Activated naive CD4-positive, alpha-beta T cell treated with anti-CD3 and anti-CD28 coated beads, Interleukin-2, amount 50 U/mL, for 24 hours (primary cell): Measurements from ENCODE around the gene P3H4.

Experiments used
- H3K27ac Mint-ChIP-seq: one replicate; pipeline ENCODE4 v1.8.0; 2021; ENCODE audit warnings: mild to moderate bottlenecking, mixed read lengths
- H3K27me3 Mint-ChIP-seq: one replicate; pipeline ENCODE4 v1.8.0; 2021; ENCODE audit warnings: mixed read lengths
- H3K36me3 Mint-ChIP-seq: one replicate; pipeline ENCODE4 v1.8.0; 2021; ENCODE audit warnings: mixed read lengths
- H3K4me1 Mint-ChIP-seq: one replicate; pipeline ENCODE4 v1.8.0; 2021; ENCODE audit warnings: mixed read lengths
- H3K4me3 Mint-ChIP-seq: one replicate; pipeline ENCODE4 v1.8.0; 2021; ENCODE audit warnings: mild to moderate bottlenecking, mixed read lengths
- H3K9me3 Mint-ChIP-seq: one replicate; pipeline ENCODE4 v1.8.0; 2021; ENCODE audit warnings: mixed read lengths

P3H4 gene

GRCh38 chr17:41806685-41807445 lies 4.9 kb downstream of the P3H4 start:
- no peaks in the 10 kb centered on the region for H3K27me3 Mint-ChIP-seq
- H3K36me3 Mint-ChIP-seq: no peaks in the 10 kb centered on the region
- no peak overlapping the region for H3K27ac Mint-ChIP-seq
- no peak overlapping the region for H3K4me3 Mint-ChIP-seq
- no peaks in the 10 kb centered on the region for H3K9me3 Mint-ChIP-seq
- H3K4me1 Mint-ChIP-seq: peaks cover 14% of the 10 kb centered on the region

DNA sequence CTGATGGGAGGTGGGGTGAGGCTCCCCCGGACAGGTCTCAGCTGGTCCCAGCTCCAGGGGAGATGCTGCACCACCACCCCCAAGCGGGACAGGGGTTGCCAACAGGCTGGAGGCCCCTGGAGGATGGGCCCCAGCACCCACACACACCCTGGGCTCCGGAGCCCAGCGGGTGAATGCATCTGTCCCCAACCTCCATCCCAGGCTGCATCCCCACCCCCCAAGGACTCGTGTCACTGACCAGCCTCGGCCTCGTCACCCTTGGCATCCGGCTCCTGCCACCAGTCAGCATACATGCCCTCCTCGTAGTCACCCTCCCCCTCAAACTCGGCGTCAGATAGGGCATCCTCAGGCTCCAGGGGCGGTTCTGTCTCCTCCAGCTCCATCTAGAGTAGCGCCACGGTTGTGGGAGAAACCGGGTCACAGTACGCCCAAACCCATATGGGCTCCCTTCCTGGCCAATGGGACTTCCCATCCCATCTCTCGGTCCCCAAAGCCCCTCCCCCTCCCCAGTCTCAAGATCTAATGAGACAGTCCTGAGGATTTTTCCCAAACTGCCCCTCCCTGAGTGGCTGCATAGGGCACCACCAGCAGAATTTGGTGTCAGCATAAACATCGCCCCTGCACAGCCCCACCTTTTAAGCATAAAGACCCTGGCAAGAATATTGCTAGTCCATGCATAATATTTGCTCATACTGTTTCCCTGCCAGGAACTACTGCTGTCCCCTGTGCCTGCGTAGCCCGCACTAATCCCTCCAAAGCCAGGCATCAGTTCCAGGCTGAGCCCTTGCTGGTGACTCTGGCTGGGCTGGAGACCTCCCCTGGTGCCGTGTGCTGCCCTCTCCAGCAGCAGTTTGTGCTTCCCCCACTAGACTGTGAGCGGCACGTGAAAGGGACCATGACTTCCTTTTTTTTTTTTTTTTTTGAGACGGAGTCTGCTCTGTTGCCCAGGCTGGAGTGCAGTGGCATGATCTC lies 8.4 kb downstream of the P3H4 start:
- no peak overlapping the region for H3K27ac Mint-ChIP-seq
- no peaks in the 10 kb centered on the region for H3K9me3 Mint-ChIP-seq
- H3K36me3 Mint-ChIP-seq: no peaks in the 10 kb centered on the region
- H3K4me3 Mint-ChIP-seq: no peak overlapping the region
- H3K4me1 Mint-ChIP-seq: peaks cover 4% of the 10 kb centered on the region
- H3K27me3 Mint-ChIP-seq: no peaks in the 10 kb centered on the region

DNA sequence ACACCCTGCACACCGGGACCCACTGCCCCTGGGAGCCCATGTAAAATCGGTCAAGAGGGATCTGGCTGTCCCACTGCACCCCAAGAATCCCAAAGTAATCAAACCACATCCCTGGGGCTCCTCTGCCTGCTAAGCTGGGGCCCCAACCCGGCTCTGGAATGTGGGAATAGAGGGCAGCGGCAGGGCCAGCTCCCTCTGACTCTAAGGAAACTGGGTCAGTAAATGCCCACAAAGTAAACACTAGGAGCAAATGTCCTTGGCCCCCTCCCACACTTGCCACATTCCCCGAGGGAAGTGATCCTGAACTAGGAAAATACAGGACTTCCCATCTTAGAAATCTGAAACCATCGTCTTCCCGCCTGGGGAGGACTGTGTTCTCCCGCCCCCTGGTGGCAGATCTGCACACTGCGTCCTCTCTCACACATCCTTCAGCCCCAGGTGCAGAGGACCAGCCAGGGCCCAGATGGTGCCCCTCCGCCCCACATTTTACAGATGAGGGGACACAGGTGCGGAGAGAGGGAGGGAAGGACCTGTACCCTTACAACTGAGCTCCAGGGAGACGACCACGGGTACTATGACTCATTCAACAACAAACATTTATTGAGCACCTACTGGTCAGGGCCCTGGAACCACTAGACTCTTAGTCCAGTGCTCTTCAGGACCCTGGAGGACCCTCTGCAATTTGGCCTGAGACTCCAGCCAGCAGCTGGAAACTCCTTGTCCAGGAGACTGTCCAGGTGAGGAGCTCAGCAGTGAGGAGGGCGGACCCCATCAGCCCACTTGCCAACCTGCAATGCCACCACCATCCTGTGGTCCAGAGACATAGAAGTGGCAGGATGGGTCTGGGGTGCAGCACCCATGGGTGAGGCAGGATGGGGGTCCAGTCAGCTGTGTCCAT lies 10.1 kb downstream of the P3H4 start:
- H3K36me3 Mint-ChIP-seq: no peaks in the 10 kb centered on the region
- H3K4me3 Mint-ChIP-seq: no peak overlapping the region
- no peak overlapping the region for H3K27ac Mint-ChIP-seq
- no peaks in the 10 kb centered on the region for H3K27me3 Mint-ChIP-seq
- no peaks in the 10 kb centered on the region for H3K9me3 Mint-ChIP-seq
- peaks cover 4% of the 10 kb centered on the region for H3K4me1 Mint-ChIP-seq

DNA sequence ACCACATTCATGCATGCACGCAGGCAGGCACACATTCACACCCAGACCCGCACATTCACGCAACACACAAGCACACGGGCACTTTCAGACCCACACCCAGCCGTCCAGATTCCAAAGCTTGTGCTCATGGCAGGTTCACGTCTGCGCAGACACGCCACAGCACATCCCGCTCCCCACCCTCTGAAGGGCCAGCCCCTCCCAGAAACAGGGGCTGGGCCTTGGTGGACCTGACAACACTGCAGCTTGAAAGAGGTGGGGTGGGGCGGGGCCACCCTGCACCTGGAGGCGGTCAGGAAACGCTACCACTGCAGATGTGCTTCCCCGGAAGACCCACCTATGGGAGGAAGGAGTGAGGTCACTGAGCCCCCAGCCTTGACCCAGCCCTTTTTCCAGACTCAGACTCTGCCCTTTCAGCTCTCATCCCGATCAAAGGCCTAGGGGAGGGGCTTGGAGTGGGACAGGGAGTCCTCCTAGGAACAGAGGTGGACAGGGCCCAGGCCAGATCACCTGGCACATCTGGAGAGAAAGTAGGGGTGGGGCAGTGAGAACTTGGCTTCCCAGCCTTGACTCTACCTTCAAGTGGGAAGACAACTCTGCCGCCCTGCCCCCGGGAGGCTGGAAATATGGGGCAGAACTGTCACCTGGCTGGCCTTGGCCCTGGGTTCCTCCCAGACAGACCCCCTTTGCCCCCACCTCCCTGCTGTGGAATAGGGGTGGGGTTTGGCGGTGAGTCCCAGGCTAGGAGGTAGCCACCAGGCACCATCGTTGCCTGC lies 11.0 kb downstream of the P3H4 start:
- peaks cover 4% of the 10 kb centered on the region for H3K4me1 Mint-ChIP-seq
- H3K27ac Mint-ChIP-seq: no peak overlapping the region
- H3K9me3 Mint-ChIP-seq: no peaks in the 10 kb centered on the region
- no peaks in the 10 kb centered on the region for H3K27me3 Mint-ChIP-seq
- H3K4me3 Mint-ChIP-seq: no peak overlapping the region
- no peaks in the 10 kb centered on the region for H3K36me3 Mint-ChIP-seq

DNA sequence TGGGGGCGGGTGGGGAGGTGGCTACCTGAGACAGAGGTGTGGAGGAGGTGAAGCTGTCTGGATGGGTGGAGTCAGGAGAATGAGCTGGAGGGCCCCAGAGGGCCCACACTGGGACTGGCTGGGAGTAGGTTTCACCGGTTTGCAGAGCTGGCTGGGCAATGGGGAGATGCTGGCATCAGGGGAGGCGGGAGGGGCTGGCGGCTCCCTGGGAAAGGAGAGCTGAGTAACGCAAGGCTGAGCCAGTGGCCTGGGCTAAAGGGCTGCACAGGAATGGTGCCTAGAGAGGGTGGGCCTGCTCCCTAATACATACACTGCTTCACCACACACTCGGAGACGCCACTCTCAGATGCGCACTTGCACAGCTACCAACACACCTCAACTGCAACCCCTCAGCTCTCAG lies 12.4 kb downstream of the P3H4 start:
- peaks cover 4% of the 10 kb centered on the region for H3K4me1 Mint-ChIP-seq
- no peak overlapping the region for H3K27ac Mint-ChIP-seq
- no peaks in the 10 kb centered on the region for H3K36me3 Mint-ChIP-seq
- no peaks in the 10 kb centered on the region for H3K27me3 Mint-ChIP-seq
- H3K4me3 Mint-ChIP-seq: no peak overlapping the region
- H3K9me3 Mint-ChIP-seq: no peaks in the 10 kb centered on the region

DNA sequence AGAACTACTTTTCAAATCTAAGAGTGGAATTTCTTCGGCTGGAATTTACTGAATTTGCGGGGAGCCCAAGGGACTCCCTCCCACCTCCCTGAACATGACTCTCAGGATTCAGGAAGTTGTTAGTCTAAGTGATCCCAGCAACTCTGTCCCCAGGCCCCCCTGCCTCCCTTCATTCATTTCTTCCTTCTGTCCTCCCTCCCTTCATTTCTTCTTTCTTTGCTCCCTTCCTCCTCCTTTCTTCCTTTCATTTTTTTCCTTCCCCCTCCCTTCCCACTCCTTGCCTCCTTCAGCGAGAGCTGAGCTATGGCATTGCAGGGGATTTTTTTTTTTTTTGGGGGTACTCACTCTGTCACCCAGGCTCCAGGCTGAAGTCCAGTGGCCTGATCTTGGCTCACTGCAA lies 14.4 kb downstream of the P3H4 start:
- no peaks in the 10 kb centered on the region for H3K27me3 Mint-ChIP-seq
- no peaks in the 10 kb centered on the region for H3K9me3 Mint-ChIP-seq
- H3K4me1 Mint-ChIP-seq: peaks cover 4% of the 10 kb centered on the region
- no peak overlapping the region for H3K4me3 Mint-ChIP-seq
- H3K36me3 Mint-ChIP-seq: no peaks in the 10 kb centered on the region
- no peak overlapping the region for H3K27ac Mint-ChIP-seq

- Mint-ChIP-seq H3K4me1 (no peaks in the 10 kb centered on the region), H3K4me3 (no peak overlapping the region), H3K27me3 (no peaks in the 10 kb centered on the region), H3K36me3 (no peaks in the 10 kb centered on the region), H3K9me3 (no peaks in the 10 kb centered on the region), H3K27ac (no peak overlapping the region)
These were observed 15.4 kb downstream of the P3H4 start for GRCh38 chr17:41796121-41796895.

DNA sequence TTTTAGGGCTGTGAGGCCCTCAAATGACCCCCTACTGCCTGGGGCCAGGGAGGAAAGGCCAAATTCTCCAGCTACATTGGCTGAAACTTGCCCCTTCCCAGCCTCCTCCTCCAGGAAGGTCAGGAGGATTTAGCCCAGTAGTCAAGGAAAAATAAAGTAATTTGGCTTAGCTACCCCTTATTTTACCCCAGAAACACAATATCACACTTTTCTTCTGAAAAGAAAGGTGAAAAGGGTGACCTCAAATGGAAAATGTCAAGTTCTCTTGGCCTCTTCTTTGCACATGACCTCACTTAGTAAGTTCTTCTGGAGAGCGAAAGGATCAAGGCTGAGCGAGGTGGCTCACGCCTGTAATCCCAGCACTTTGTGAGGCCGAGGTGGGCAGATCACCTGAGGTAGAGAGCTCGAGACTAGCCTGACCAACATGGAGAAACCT lies 17.2 kb downstream of the P3H4 start:
- Mint-ChIP-seq H3K9me3 (no peaks in the 10 kb centered on the region), H3K27ac (no peak overlapping the region), H3K27me3 (no peaks in the 10 kb centered on the region), H3K4me3 (no peak overlapping the region), H3K36me3 (no peaks in the 10 kb centered on the region), H3K4me1 (no peaks in the 10 kb centered on the region)

- no peak overlapping the region for H3K27ac Mint-ChIP-seq
These were observed 17.8 kb downstream of the P3H4 start for GRCh38 chr17:41793784-41794539.

DNA sequence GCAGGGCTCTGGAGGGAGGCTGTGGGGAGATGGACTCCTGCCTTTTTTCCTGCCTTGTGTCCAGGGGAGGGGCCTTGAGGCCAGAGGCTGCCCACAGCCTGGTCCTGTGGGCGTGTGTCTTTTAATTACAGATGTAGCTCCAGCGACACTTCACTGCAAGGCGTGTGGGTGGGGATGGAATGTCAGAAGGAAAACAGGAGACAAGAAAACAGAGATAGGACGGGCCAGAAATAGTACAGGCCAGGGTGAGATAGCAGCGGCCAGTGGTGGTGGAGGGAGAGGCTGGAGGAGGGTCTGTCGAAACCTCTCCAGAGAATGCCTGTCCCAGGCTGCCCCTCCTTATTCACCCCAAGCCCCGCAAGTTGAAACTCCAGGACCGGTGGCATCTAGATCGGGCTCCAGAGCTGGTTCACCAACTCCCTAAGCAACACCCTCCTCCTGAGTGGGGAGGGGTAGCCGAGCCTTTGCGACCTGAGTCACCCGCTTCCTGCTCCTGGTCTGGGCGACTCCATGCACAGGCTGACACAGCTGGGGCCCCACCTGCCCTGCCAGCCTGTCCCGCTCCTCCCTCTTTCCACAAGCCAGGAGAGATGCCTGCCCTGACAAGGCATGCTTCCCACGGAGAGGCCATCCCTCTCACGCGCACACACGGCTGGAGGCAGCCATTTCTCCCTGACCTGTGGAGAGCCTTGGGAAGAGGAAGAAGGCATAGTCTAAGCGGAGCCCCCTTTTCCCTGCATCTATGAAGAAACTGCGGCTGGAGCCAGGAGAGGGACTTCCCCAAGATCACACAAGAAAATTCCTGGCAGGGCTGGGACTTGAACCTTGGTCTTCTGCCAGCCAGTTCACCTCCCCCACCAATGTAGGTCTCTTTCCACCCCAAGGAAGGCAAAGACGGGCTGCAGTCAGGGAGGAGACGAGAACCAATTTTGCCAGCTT lies 18.6 kb downstream of the P3H4 start:
- Mint-ChIP-seq H3K36me3 (no peaks in the 10 kb centered on the region), H3K4me1 (peaks cover 10% of the 10 kb centered on the region), H3K27ac (no peak overlapping the region), H3K9me3 (no peaks in the 10 kb centered on the region), H3K4me3 (no peak overlapping the region), H3K27me3 (no peaks in the 10 kb centered on the region)

More at GRCh38 chr17:41793784-41794539, 17.8 kb downstream of the P3H4 start:
- Mint-ChIP-seq H3K36me3 (no peaks in the 10 kb centered on the region), H3K4me3 (no peak overlapping the region), H3K4me1 (peaks cover 3% of the 10 kb centered on the region), H3K9me3 (no peaks in the 10 kb centered on the region), H3K27me3 (no peaks in the 10 kb centered on the region)

DNA sequence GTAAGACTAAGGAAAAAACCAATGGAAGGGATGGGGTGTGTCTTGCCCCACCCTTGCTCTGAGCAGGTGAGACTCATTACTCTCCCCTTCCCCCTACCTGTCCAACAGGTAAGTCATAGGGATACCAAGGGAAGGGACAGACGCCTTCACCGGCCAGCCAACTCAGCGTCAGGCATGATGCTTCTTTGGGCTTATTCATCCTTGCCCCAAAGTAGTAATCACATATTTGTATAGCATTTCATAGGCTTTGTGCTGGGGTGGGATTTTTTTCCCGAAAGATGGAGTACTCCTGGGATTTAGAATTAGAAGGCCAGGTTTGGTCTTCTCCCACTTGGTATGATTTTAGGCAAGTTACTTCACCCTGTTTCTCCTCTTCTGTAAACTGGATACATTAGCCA lies 24.7 kb downstream of the P3H4 start:
- H3K36me3 Mint-ChIP-seq: no peaks in the 10 kb centered on the region
- peak overlapping the region; percentile 79 for H3K4me3 Mint-ChIP-seq
- H3K9me3 Mint-ChIP-seq: no peaks in the 10 kb centered on the region
- H3K27ac Mint-ChIP-seq: no peak overlapping the region
- H3K4me1 Mint-ChIP-seq: peaks cover 23% of the 10 kb centered on the region
- H3K27me3 Mint-ChIP-seq: peaks cover 12% of the 10 kb centered on the region

GRCh38 chr17:41786227-41787020 lies 25.3 kb downstream of the P3H4 start, which contains the start of gene JUP:
JUP (minus strand) TSS chr17:41786711; CDS start chr17:41771854, 14,857 bp downstream.
- no peaks in the 10 kb centered on the region for H3K36me3 Mint-ChIP-seq
- no peak within 1 kb of the TSS for H3K27ac Mint-ChIP-seq
- peaks cover 17% of the 10 kb centered on the region for H3K27me3 Mint-ChIP-seq
- peak within 1 kb of the TSS; percentile 79 for H3K4me3 Mint-ChIP-seq
- H3K9me3 Mint-ChIP-seq: no peaks in the 10 kb centered on the region
- H3K4me1 Mint-ChIP-seq: peaks cover 23% of the 10 kb centered on the region
